Panc1 (cell line): ENCODE data around the gene TEX51. TPM values are rescaled to one million over a fixed set of nuclear protein-coding genes. Genes with fewer than 3 reads are reported as not detected.

Source experiments
- ATAC-seq: fragments of 200-7000 bp; cut with Tn5 transposase; 2 replicates; pipeline ENCODE4 v1.9.1; 2020; ENCODE audit warnings: mild to moderate bottlenecking, moderate library complexity
- BruUV-seq: library from RNA; stranded (reverse); fragments of 400-500 nt; replicated peaks from 2 replicates; lab custom pipeline; 2021; lab: Mats Ljungman, UMichigan
- CTCF ChIA-PET: fragments of 300-600 bp; sonication (Branson Sonifier 250); formaldehyde crosslinking; loops from one replicate; lab custom pipeline; 2022; ENCODE audit warnings: antibody characterized with exemption; lab: Charles Lee
- POLR2A ChIA-PET: fragments of 300-600 bp; sonication (Branson Sonifier 250); formaldehyde crosslinking; loops from one replicate; lab custom pipeline; 2022; ENCODE audit warnings: antibody characterized with exemption; lab: Charles Lee
- DNase-seq: peaks from one replicate; pipeline ENCODE4 v3.0.0-alpha.2; 2010; ENCODE audit warnings: low read depth, low spot score
- H3K27ac ChIP-seq: 2 replicates; pipeline ENCODE4 v1.5.1; 2011; ENCODE audit warnings: mild to moderate bottlenecking, low read length, inconsistent platforms
- H3K27me3 ChIP-seq: fragments of 200-500 bp; sonication (Bioruptor generic); 2 replicates; pipeline ENCODE4 v1.6.0; 2014; ENCODE audit warnings: low read length, inconsistent platforms; ENCODE audit not compliant: control insufficient read depth, insufficient read depth
- H3K36me3 ChIP-seq: fragments of 200-500 bp; sonication (Bioruptor generic); 2 replicates; pipeline ENCODE4 v1.5.1; 2014; ENCODE audit warnings: inconsistent platforms, mild to moderate bottlenecking, low read length, moderate library complexity; ENCODE audit not compliant: control insufficient read depth, insufficient read depth
- H3K4me1 ChIP-seq: 2 replicates; pipeline ENCODE4 v1.5.1; 2011; ENCODE audit warnings: inconsistent platforms, mild to moderate bottlenecking, low read length, moderate library complexity; ENCODE audit not compliant: control insufficient read depth, insufficient read depth
- H3K4me3 ChIP-seq, 2 experiments: 2 replicates each; pipeline ENCODE4 v1.5.1; 2011 to 2012; ENCODE audit warnings: low read depth in 2 of 2, low read length in 2 of 2, mild to moderate bottlenecking in 2 of 2, inconsistent platforms in 1 of 2, moderate library complexity in 1 of 2
- H3K9me3 ChIP-seq: fragments of 200-500 bp; sonication (Bioruptor generic); 2 replicates; pipeline ENCODE4 v1.5.1; 2014; ENCODE audit warnings: low read depth, mild to moderate bottlenecking, inconsistent platforms, low read length, moderate library complexity; ENCODE audit not compliant: control insufficient read depth, insufficient read depth
- POLR2AphosphoS5 ChIP-seq: IDR thresholded peaks from 2 replicates; pipeline ENCODE4 v1.6.1; 2012; ENCODE audit warnings: mild to moderate bottlenecking, low read depth, low read length, moderate library complexity
- SIN3A ChIP-seq: IDR thresholded peaks from 2 replicates; pipeline ENCODE4 v1.6.1; 2012; ENCODE audit warnings: low read depth, mild to moderate bottlenecking, low read length, moderate library complexity, borderline replicate concordance; ENCODE audit not compliant: insufficient read depth
- TCF7L2 ChIP-seq: IDR thresholded peaks from 2 replicates; pipeline ENCODE4 v1.6.1; 2011; ENCODE audit warnings: mild to moderate bottlenecking, low read depth, low read length, inconsistent platforms
- in situ Hi-C: cut with HindIII; loops from 2 replicates; pipeline ENCODE4 v1.10.0; 2016; ENCODE audit warnings: low sequenced_read_pairs, low pct_unique_long_range_greater_than_20kb
- intact Hi-C: fragments of 100-400 bp; cut with micrococcal nuclease; formaldehyde crosslinking; loops from one replicate; pipeline ENCODE4 v1.10.0; 2022; ENCODE audit not compliant: unreplicated experiment
- total RNA-seq: library from RNA; stranded (reverse); gene quantifications from one replicate; pipeline ENCODE4 v1.2.1, GENCODE V29; 2021; ENCODE audit not compliant: unreplicated experiment
- TF ChIP-seq, protein P1 (sequence below): fragments of 450-650 bp; IDR thresholded peaks from 2 replicates; pipeline ENCODE4 v1.5.1; 2017; ENCODE audit warnings: mild to moderate bottlenecking
- TF ChIP-seq, protein P2 (sequence below), 2 experiments: IDR thresholded peaks; 2 replicates each; pipeline ENCODE4 v1.6.1; 2011 to 2012; ENCODE audit warnings: low read depth in 2 of 2, control low read depth in 1 of 2, low read length in 1 of 2, mild to moderate bottlenecking in 1 of 2, moderate library complexity in 1 of 2; ENCODE audit not compliant: insufficient read depth in 1 of 2

TEX51 gene
- total RNA-seq, 1 experiment from 2014 or later = not detected

DNA sequence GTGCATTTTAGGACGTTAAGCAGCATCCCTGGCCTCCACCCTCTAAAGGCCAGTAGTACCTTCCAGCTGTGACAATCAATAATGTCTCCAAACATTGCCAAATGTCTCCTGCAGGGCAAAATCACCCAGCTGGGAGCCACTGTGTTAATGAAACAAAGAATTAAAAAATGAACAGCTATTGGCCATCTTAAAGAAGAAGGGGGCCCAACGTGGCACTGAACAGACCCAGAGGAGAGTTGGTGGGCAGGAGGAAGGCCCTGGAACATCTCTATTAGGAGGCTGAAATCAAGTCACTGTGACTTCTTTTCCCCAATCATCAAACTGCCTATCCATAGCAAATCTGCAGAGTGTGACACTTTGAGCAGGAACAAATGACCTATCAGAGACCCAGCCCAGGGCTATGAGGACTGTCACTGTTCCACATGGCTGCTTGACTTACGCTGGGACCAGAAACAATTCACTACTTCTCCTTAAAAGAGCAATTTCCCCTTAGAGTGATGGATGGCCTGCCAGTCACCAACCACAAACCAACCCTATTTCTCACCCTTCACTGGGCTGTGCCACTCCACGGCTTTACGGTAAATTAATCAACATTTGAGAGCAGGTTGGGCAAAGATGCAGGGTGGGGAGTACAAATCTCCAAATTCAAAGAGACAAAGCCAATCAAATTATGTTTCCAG, 35.2 kb upstream of the TEX51 start:
- no peaks in the 10 kb centered on the region for H3K9me3 ChIP-seq
- ATAC-seq = no peak
- peaks cover 6% of the 10 kb centered on the region for H3K27me3 ChIP-seq
- ChIA-PET CTCF (no interaction called here), POLR2A (no interaction called here)
- BruUV-seq = no TSS peak
- no peak overlapping the region for H3K4me3 ChIP-seq
- no peak overlapping the region for H3K27ac ChIP-seq
- no peak for DNase-seq
- H3K4me1 ChIP-seq = no peaks in the 10 kb centered on the region
- in situ Hi-C loops (no loop called here), intact Hi-C loops (no loop called here)
- TF ChIP-seq POLR2AphosphoS5 = no peak
- TF ChIP-seq, protein P1, sequence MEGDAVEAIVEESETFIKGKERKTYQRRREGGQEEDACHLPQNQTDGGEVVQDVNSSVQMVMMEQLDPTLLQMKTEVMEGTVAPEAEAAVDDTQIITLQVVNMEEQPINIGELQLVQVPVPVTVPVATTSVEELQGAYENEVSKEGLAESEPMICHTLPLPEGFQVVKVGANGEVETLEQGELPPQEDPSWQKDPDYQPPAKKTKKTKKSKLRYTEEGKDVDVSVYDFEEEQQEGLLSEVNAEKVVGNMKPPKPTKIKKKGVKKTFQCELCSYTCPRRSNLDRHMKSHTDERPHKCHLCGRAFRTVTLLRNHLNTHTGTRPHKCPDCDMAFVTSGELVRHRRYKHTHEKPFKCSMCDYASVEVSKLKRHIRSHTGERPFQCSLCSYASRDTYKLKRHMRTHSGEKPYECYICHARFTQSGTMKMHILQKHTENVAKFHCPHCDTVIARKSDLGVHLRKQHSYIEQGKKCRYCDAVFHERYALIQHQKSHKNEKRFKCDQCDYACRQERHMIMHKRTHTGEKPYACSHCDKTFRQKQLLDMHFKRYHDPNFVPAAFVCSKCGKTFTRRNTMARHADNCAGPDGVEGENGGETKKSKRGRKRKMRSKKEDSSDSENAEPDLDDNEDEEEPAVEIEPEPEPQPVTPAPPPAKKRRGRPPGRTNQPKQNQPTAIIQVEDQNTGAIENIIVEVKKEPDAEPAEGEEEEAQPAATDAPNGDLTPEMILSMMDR = no peak
- no peak for TF ChIP-seq SIN3A
- TF ChIP-seq, protein P2, sequence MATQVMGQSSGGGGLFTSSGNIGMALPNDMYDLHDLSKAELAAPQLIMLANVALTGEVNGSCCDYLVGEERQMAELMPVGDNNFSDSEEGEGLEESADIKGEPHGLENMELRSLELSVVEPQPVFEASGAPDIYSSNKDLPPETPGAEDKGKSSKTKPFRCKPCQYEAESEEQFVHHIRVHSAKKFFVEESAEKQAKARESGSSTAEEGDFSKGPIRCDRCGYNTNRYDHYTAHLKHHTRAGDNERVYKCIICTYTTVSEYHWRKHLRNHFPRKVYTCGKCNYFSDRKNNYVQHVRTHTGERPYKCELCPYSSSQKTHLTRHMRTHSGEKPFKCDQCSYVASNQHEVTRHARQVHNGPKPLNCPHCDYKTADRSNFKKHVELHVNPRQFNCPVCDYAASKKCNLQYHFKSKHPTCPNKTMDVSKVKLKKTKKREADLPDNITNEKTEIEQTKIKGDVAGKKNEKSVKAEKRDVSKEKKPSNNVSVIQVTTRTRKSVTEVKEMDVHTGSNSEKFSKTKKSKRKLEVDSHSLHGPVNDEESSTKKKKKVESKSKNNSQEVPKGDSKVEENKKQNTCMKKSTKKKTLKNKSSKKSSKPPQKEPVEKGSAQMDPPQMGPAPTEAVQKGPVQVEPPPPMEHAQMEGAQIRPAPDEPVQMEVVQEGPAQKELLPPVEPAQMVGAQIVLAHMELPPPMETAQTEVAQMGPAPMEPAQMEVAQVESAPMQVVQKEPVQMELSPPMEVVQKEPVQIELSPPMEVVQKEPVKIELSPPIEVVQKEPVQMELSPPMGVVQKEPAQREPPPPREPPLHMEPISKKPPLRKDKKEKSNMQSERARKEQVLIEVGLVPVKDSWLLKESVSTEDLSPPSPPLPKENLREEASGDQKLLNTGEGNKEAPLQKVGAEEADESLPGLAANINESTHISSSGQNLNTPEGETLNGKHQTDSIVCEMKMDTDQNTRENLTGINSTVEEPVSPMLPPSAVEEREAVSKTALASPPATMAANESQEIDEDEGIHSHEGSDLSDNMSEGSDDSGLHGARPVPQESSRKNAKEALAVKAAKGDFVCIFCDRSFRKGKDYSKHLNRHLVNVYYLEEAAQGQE (IDR thresholded peaks at IDR 0.05; ENCODE audit: insufficient read depth in 1 of 2, low read depth in 2 of 2, low read length in 1 of 2) = no peak
- TF ChIP-seq TCF7L2 = no peak
- no peaks in the 10 kb centered on the region for H3K36me3 ChIP-seq

DNA sequence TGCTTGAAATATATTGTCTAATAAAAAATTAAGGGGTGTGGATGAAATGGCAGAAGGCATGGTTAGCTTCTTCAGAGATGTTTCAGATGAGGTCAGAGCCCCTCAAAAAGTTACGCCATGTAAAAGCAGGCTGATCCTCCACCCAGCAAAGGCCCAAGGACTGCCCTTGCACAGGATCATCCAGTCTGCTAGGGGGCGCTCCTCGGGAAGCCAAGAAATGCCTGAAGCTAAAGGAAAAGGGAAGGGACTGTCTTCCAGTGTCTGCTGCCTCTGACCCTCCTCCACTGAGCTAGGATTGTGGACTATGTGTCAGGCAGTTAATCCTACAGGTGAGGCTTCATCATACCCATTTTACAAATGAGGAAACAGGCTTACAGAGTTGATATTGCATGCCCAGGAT, 33.8 kb upstream of the TEX51 start:
- peaks cover 6% of the 10 kb centered on the region for H3K27me3 ChIP-seq
- in situ Hi-C loops (no loop called here), intact Hi-C loops (no loop called here)
- DNase-seq = no peak
- no peak overlapping the region for H3K27ac ChIP-seq
- H3K36me3 ChIP-seq = no peaks in the 10 kb centered on the region
- CTCF ChIA-PET = no interaction called here
- no peaks in the 10 kb centered on the region for H3K4me1 ChIP-seq
- POLR2A ChIA-PET = no interaction called here
- no peaks in the 10 kb centered on the region for H3K9me3 ChIP-seq
- no peak overlapping the region for H3K4me3 ChIP-seq
- ATAC-seq = no peak
- TF ChIP-seq, protein P1 = peak; percentile 55
- TF ChIP-seq, protein P2 (IDR thresholded peaks at IDR 0.05; ENCODE audit: insufficient read depth in 1 of 2, low read depth in 2 of 2, low read length in 1 of 2) = no peak
- no peak for TF ChIP-seq POLR2AphosphoS5
- TF ChIP-seq SIN3A = no peak
- no TSS peak for BruUV-seq
